NCI-H2029 (cell line): ENCODE measurements around the gene SCN1B.

ENCODE experiments used
- DNase-seq: peaks from one replicate; lab custom pipeline; 2025; lab: John Stamatoyannopoulos, UW

Gene SCN1B

GRCh38 chr19:35074426-35075201 lies 44.3 kb downstream of the SCN1B start:
- no peak for DNase-seq

DNA sequence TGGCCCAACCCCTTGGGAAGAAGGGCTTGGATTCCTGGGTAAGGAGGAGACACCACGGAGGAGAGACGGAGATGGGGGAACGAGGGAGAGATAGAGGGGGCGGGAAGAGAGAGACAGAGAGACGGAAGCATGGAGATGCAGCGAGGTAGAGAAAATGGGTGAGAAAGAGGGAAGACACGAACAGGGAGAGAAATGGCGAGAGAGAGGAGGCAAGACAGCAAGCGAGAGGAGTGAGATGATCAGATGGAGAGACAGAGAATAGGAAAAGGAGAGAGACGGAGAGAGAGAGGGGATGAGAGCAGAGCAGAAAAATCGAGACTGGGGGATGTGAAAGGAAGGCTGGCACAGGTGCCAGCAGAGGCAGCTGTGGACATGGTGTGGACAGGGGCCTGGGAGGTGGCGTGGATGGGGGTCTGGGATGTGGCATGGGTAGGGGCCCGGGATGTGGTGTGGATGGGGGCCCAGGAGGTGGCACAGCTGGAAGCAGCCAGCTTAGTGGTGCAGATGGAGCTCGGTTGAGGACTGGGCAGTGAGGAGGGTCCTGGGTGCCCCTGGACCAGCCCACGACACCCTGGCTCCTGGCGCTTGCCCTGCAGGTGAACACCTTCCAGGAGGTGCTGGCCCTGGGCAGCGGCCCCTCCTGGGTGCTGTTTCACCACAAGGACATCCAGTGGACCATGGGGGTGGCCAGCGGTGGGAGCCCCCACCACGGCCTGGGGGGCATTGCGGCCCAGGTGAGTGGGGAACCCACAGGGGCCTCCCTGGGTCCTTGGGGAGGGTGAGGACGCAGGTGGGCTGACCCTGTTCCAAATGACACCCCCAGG lies 45.1 kb downstream of the SCN1B start:
- no peak for DNase-seq

- DNase-seq, result no peak
These were observed 45.7 kb downstream of the SCN1B start for GRCh38 chr19:35076026-35076370.

- DNase-seq, result no peak
These were observed 46.4 kb downstream of the SCN1B start for GRCh38 chr19:35076657-35077056.

DNA sequence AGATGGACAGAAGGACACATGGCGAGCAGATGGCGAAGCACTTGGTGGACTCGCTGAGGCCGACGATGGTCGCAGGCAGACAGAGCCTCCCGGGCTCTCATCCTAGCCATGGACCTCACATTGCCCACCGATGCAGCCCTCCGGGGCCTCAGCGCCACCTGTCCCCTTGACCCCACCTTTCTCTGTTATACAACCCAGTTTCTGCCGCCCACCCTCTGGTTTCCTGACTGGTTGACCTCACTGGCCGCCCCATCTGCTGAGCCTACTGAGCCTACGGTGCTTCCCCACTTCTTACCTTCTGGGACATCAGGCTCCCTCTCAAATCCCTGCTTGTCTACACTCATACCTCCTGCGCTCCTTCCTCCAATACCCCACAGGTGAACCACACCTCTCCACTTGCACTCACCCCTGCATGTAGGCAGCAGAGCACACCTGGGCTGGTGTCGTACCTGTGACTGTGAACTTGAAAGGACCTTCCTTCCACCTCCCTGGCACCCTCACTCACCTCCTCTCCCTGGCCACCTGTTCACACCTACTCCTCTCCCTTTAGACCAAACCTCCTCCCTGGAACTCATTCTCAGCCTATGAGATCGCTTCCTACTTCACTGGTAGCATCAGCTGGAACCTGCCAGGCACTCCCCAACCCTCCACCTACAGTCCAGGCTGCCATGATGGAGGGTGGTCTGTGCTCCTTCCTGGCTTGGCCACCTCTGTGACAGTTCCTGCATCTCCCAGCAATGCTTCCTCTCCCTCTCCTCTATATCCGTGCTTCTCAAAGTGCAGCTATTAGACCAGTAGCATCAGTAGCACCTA lies 47.3 kb downstream of the SCN1B start:
- no peak for DNase-seq

GRCh38 chr19:35079826-35080225 lies 49.6 kb downstream of the SCN1B start:
- no peak for DNase-seq

GRCh38 chr19:35080613-35081170 lies 50.4 kb downstream of the SCN1B start:
- DNase-seq, result no peak

GRCh38 chr19:35081201-35081600 lies 50.9 kb downstream of the SCN1B start:
- DNase-seq, result no peak

DNA sequence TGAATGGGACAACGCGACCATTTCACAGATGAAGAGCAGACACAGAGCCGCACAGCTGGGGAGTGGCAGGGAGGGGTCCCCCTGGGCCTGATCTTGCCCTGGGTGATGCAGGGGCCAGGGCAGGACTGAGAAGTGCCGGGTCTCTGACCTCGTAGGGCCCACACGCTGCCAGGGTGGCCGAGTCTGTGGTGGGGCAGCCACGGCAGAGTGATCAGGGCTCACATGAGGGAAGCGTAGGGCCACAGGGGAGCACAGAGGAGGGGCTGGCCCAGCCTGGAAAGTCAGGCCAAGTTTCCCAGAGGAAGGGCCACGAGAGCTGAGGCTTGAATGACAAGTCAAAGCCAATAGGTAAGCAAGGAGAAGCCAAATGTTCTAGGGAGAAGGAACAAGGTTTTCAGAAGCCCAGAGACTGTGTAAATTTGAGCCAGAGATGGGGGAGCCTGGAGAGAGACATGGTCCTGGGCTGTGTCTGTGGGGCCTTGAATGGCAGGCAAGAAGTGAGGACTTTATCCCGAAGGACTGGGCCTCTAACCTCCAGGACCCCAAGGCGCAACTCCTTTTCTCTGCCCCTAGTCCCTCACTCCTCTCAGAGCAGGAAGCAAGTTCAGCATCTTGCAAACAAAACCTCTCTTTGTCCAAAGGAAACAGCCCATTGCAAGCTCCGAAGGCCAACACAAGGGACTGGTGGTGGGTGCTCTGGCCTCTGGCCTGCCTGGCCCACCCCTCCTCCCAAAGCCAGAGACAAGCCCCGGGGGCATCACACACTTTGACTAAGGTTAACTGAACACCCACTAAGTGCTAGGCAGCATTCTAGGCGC lies 53.6 kb downstream of the SCN1B start:
- no peak for DNase-seq

- DNase-seq, result no peak
These were observed 54.2 kb downstream of the SCN1B start for GRCh38 chr19:35084509-35084762.

GRCh38 chr19:35085947-35086346 lies 55.7 kb downstream of the SCN1B start:
- no peak for DNase-seq

DNA sequence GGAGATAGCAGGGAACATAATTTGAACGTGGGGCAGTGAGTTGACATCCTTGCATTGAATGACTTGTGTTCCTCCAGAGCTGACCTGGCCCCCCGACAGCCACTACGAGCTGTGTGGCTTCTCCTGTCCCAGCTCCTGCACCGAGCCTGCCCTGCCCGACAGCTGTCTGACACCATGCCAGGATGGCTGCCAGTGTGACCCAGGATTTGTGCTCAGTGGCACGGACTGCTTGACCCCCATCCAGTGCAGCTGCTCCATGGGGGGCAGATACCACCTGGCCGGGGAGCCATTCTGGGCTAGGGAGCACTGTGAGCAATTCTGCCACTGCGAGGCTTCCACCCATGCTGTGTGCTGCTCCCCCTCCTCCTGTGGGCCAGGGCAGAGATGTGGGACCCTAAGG lies 56.2 kb downstream of the SCN1B start:
- no peak for DNase-seq

DNA sequence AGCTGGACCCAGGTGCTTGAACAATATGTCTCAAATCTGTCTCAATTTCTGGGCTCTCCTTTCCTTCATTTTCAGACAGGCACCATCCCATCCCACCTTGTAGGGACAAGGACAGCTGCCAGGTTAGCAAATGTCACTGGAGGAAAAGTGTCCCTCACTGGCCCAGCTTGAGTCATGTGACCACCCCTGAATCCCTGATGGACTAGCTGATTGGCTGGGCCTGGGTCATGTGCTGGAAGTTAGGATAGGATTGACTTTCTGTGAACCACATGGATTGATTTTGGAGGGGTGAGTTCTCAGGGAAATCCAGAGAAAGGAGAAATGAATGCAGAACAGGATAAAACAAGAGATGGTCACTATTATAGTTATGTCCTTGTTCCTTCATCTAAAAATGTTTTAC lies 57.1 kb downstream of the SCN1B start:
- no peak for DNase-seq

DNA sequence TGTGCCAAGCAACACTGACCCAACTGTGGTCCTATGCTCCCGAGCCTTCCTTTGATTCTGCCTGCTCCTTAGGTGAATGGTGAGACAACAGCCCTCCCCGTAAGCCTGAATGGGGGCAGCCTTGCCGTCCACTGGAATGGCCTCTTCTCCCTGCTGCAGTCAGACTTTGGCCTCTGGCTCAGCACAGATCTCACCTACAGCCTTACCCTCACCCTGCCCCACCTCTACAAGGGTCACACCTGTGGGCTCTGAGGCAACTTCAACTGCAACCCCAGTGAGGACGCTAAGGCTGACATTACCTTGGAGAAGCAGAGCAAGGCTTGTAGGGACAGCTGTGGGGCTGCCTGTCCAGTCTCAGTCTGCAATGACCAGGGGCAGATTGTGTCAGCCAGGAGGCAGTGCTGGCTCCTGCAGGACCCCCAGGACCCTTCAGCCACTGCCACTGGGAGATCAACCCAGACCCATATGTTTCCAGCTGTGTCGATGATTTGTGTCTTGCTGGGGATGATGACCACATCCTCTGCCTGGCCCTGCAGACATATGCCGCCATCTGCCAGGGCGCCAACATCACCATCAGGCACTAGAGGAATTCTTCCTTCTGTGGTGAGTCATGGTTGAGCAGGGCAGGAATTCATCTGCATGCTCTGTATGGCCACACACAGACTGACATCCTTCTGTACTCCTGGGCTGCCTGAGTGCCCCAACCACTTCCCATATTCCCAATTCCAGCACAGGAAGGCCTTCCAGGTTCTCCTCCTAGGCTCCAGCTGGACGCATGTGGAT lies 58.1 kb downstream of the SCN1B start:
- DNase-seq, result no peak

DNA sequence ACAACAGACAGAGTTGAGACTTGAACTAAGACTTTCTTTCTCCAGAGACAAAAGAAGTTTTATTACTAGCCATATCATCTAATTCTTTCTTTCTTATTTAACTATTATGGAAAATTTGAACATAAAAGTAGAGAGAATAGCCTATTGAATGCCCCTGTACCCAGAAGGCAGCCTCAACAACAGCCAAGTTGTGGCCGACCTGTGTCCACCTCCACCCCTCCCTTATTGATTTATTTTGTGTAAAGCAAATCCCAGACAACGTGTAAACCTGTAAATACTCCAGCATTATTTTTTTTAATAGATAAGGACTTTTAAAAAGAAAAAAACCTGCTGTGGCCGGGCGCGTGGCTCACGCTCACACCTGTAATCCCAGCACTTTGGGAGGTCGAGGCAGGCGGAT lies 59.3 kb downstream of the SCN1B start:
- no peak for DNase-seq
